Stomach (tissue), 4 donors: ENCODE measurements around the gene PPP1CA.

Source experiments
- POLR2AphosphoS5 ChIP-seq, 3 donors: sonication (generic); formaldehyde crosslinking; IDR thresholded peaks; one replicate each; pipeline ENCODE4 v1.6.1; 2016; ENCODE audit warnings: antibody characterized with exemption in 3 of 3
- TF ChIP-seq, protein P1 (sequence below), 7 experiments: fragments of 450-650 bp in 4 of 7; fragments of 200-600 bp in 3 of 7; sonication (generic) in 3 of 7; IDR thresholded peaks; one replicate each; pipeline ENCODE4 v1.5.1; 2016 to 2019; ENCODE audit warnings: antibody characterized with exemption in 7 of 7, control low read depth in 2 of 7, mild to moderate bottlenecking in 1 of 7

DNA sequence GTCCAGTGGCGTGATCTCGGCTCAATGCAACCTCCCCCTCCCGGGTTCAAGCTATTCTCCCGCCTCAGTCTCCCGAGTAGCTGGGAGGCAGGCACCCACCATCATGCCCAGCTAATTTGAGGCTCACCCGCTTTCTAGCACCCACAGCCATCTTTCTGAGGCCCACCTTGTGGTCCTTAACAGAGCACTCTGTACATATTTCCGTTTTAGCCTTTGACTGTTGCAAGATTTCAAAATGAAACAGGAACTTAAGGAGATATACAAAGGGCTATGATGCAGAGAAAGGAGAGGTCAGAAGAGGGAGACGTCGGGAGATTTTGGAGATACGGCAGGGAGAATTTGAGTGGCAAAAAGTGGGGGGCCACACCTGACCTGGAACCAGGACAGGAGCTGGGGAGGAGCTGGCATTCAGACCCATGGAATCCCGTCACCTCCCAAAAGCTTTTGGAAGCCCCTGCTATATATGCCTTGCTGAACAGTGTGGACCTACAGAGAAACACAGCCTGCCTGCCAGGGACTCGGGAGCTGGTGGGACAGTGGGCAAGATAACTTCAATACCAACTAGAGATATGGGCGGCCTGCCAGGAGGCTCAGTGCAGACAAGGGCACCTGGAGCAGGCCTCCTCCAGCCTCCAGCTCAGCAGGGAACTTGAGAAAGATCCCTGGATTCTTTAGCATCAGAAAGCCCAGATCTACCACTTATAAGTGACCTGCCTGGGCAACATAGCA is 20.2 kb downstream of the PPP1CA start:
- TF ChIP-seq, protein P1, sequence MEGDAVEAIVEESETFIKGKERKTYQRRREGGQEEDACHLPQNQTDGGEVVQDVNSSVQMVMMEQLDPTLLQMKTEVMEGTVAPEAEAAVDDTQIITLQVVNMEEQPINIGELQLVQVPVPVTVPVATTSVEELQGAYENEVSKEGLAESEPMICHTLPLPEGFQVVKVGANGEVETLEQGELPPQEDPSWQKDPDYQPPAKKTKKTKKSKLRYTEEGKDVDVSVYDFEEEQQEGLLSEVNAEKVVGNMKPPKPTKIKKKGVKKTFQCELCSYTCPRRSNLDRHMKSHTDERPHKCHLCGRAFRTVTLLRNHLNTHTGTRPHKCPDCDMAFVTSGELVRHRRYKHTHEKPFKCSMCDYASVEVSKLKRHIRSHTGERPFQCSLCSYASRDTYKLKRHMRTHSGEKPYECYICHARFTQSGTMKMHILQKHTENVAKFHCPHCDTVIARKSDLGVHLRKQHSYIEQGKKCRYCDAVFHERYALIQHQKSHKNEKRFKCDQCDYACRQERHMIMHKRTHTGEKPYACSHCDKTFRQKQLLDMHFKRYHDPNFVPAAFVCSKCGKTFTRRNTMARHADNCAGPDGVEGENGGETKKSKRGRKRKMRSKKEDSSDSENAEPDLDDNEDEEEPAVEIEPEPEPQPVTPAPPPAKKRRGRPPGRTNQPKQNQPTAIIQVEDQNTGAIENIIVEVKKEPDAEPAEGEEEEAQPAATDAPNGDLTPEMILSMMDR (IDR thresholded peaks at IDR 0.05), result no peak
- TF ChIP-seq POLR2AphosphoS5 (IDR thresholded peaks at IDR 0.05), result no peak
